SU-DHL-6 (cell line): ENCODE measurements around the gene ADAM12.

Source experiments
- H2AFZ ChIP-seq: fragments of 200-600 bp; sonication (generic); 2 replicates; pipeline ENCODE4 v1.6.1; 2014; ENCODE audit warnings: low read depth, mild to moderate bottlenecking, moderate library complexity, mixed read lengths, antibody characterized with exemption, low read length; ENCODE audit not compliant: severe bottlenecking
- H3F3A ChIP-seq: fragments of 200-600 bp; shearing (Covaris generic); 2 replicates; pipeline ENCODE4 v1.6.0; 2016; ENCODE audit warnings: antibody characterized with exemption, mild to moderate bottlenecking; ENCODE audit not compliant: insufficient read depth
- H3K27ac ChIP-seq: fragments of 200-600 bp; sonication (generic); 2 replicates; pipeline ENCODE4 v1.5.1; 2016; ENCODE audit warnings: low read depth, mild to moderate bottlenecking, low read length, moderate library complexity, mixed read lengths
- H3K27me3 ChIP-seq: fragments of 200-600 bp; sonication (generic), shearing (Covaris generic); 2 replicates; pipeline ENCODE4 v1.6.0; 2014; ENCODE audit warnings: mild to moderate bottlenecking, low read length
- H3K36me3 ChIP-seq: fragments of 200-600 bp; sonication (generic); 2 replicates; pipeline ENCODE4 v1.6.1; 2014; ENCODE audit warnings: mild to moderate bottlenecking, low read length, mixed read lengths
- H3K4me2 ChIP-seq: fragments of 300-600, 200-600 bp; shearing (Covaris generic), sonication (generic); 2 replicates; pipeline ENCODE4 v1.6.0; 2014; ENCODE audit warnings: low read length, low read depth, mild to moderate bottlenecking; ENCODE audit not compliant: poor library complexity, severe bottlenecking
- H3K4me3 ChIP-seq: fragments of 200-600 bp; sonication (generic); 2 replicates; pipeline ENCODE4 v1.5.1; 2014; ENCODE audit warnings: antibody characterized with exemption, low read length, mild to moderate bottlenecking, mixed read lengths; ENCODE audit not compliant: insufficient read depth, poor library complexity, severe bottlenecking
- H3K79me2 ChIP-seq: fragments of 200-600 bp; sonication (generic); 2 replicates; pipeline ENCODE4 v1.6.1; 2014; ENCODE audit warnings: mild to moderate bottlenecking, low read length, moderate library complexity; ENCODE audit not compliant: insufficient read depth
- H3K9ac ChIP-seq: fragments of 200-600 bp; sonication (generic); 2 replicates; pipeline ENCODE4 v1.7.0; 2014; ENCODE audit warnings: mild to moderate bottlenecking, low read length
- H3K9me2 ChIP-seq: fragments of 200-600 bp; sonication (generic); replicated peaks from 2 replicates; pipeline ENCODE4 v1.6.1; 2014; ENCODE audit warnings: low read length; ENCODE audit not compliant: insufficient read depth
- H3K9me3 ChIP-seq: fragments of 200-600 bp; sonication (generic); 2 replicates; pipeline ENCODE4 v1.6.1; 2014; ENCODE audit warnings: low read length, mixed read lengths; ENCODE audit not compliant: insufficient read depth
- H4K20me1 ChIP-seq: fragments of 200-600 bp; sonication (generic); 2 replicates; pipeline ENCODE4 v1.6.1; 2014; ENCODE audit warnings: low read depth, mild to moderate bottlenecking, antibody characterized with exemption, low read length, moderate library complexity, mixed read lengths
- EZH2phosphoT487 ChIP-seq: fragments of 200-600 bp; sonication (generic), shearing (Covaris generic); conservative IDR thresholded peaks from 2 replicates; pipeline ENCODE4 v1.6.1; 2018; ENCODE audit warnings: mild to moderate bottlenecking, antibody characterized with exemption, low read length, moderate library complexity, mixed read lengths
- TF ChIP-seq, protein P1 (sequence below): fragments of 200-600 bp; sonication (generic); IDR thresholded peaks from one replicate; pipeline ENCODE4 v1.5.1; 2017; ENCODE audit warnings: antibody characterized with exemption, mild to moderate bottlenecking, low read length, moderate library complexity; ENCODE audit not compliant: insufficient read depth, poor library complexity, severe bottlenecking

ADAM12 gene

DNA sequence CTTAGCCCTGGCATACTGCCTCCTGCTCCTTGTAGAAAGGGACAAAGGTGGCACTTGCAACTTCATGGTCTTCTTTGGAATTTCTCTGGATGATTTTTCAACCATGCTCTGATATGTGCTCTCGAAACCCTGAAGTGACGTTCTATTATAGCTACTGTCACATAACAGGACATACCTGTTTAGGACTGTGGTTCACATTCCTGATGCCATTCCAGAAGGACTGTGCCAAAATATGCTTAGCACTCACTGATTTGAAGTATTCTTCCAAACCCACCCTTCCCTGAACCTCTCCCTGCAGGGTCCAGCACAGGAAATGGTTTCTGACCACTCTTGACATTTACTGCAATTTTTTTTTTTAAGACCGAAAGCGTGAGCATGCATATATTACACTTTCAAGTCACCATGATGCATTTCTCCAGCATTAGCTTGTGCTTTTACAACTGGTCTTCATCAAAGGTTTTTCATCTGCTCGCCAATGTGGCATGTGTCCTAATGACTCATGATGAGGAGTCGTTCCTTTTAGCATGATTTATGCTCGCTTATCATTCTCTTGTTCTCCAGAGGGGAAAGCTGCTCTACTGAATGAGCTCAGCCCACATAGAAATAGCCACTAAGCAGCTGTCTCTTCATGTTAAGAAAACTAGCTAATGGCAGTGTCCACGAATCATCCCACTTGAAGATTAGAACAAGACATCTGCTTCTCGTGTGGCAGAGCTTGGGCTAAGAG lies 135.2 kb downstream of the ADAM12 start:
- H3K9me2 ChIP-seq = no peaks in the 10 kb centered on the region
- no peak overlapping the region for H3K9ac ChIP-seq
- no peaks in the 10 kb centered on the region for H3K9me3 ChIP-seq
- H3K27ac ChIP-seq = no peak overlapping the region
- no peaks in the 10 kb centered on the region for H3K79me2 ChIP-seq
- no peaks in the 10 kb centered on the region for H3F3A ChIP-seq
- no peak overlapping the region for H2AFZ ChIP-seq
- H3K36me3 ChIP-seq = no peaks in the 10 kb centered on the region
- no peak overlapping the region for H3K4me2 ChIP-seq
- TF ChIP-seq, protein P1, sequence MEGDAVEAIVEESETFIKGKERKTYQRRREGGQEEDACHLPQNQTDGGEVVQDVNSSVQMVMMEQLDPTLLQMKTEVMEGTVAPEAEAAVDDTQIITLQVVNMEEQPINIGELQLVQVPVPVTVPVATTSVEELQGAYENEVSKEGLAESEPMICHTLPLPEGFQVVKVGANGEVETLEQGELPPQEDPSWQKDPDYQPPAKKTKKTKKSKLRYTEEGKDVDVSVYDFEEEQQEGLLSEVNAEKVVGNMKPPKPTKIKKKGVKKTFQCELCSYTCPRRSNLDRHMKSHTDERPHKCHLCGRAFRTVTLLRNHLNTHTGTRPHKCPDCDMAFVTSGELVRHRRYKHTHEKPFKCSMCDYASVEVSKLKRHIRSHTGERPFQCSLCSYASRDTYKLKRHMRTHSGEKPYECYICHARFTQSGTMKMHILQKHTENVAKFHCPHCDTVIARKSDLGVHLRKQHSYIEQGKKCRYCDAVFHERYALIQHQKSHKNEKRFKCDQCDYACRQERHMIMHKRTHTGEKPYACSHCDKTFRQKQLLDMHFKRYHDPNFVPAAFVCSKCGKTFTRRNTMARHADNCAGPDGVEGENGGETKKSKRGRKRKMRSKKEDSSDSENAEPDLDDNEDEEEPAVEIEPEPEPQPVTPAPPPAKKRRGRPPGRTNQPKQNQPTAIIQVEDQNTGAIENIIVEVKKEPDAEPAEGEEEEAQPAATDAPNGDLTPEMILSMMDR = no peak
- TF ChIP-seq EZH2phosphoT487 = no peak
- H3K27me3 ChIP-seq = no peaks in the 10 kb centered on the region
- no peak overlapping the region for H3K4me3 ChIP-seq
- H4K20me1 ChIP-seq = no peaks in the 10 kb centered on the region

DNA sequence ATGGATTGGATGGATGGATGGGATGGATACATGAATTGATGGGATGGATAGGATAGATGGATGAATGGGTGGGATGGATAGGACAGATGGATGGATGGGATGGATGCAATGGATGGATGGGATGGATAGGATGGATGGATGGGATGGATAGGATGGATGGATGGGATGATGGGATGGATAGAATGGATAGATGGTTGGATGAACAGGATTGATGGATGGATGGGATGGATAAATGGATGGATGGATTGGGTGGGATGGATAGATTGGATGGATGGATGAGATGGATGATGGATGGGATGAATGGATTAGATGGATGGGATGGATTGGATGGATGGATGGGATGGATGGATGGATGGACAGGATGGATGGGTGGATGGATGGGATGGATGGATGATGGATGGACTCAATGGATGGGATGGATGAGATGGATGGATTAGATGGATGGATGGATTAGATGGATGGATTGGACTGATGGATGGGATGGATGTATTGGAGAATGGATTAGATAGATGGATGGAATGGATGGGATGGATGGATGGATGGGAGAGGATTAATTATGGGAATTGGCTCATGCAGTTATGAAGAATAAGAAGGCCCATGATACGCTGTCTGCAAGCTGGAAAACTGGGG lies 136.4 kb downstream of the ADAM12 start:
- Histone ChIP-seq H4K20me1 (no peaks in the 10 kb centered on the region), H3K9ac (no peak overlapping the region), H2AFZ (no peak overlapping the region), H3K9me3 (no peaks in the 10 kb centered on the region), H3K9me2 (no peaks in the 10 kb centered on the region), H3K36me3 (no peaks in the 10 kb centered on the region), H3K27me3 (no peaks in the 10 kb centered on the region), H3F3A (no peaks in the 10 kb centered on the region), H3K27ac (no peak overlapping the region), H3K4me3 (no peak overlapping the region), H3K79me2 (no peaks in the 10 kb centered on the region), H3K4me2 (no peak overlapping the region)
- TF ChIP-seq, protein P1 = no peak
- no peak for TF ChIP-seq EZH2phosphoT487

DNA sequence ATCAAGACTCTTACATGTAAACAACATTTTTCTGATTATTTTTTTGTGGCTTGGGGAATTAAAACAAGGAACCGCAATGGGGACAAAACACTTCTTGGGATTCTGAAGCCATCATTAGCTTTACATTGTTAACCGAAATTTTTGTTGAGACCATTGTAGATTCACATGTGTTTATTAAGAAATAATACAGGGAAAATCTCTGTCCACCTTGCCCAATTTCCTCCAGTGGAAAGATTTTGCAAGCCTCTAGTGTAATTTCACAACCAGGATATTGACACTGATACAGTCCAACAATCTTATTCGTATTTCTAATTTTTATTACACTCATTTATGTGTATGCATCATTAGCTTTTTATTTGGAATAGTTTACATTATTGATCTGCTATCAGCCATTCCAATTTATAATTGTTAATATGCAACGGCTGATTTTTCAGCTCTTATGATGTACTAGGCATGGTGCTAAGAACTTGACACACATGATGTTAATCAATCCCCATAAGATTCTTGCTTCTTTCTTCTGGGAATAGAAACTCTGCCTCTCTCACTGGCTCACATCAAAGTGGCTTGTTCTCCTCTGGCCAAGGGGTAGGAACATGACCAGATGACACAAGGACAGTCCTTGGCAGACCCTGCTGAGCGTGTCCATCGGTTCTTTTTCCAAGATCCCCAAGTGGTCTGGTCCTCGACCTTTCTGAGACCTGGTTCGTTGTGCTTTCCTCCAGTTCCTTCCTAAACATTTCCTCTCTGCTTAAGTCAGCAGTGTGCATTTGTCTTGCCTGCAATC lies 137.6 kb downstream of the ADAM12 start:
- Histone ChIP-seq H4K20me1 (no peaks in the 10 kb centered on the region), H3K4me2 (no peak overlapping the region), H3K4me3 (no peak overlapping the region), H3K9ac (no peak overlapping the region), H2AFZ (no peak overlapping the region), H3K9me3 (no peaks in the 10 kb centered on the region), H3K27me3 (no peaks in the 10 kb centered on the region), H3K79me2 (no peaks in the 10 kb centered on the region), H3K9me2 (no peaks in the 10 kb centered on the region), H3K27ac (no peak overlapping the region), H3K36me3 (no peaks in the 10 kb centered on the region), H3F3A (no peaks in the 10 kb centered on the region)
- TF ChIP-seq, protein P1 = no peak
- no peak for TF ChIP-seq EZH2phosphoT487
